ENCODE measurements around the gene MEF2C. TPM values are rescaled to one million over a fixed set of nuclear protein-coding genes. Genes with fewer than 3 reads are reported as not detected.

The MEF2C gene
- total and polyA plus RNA-seq, 2 experiments from 2014 or later, result 0.97 to 1.6 TPM

DNA sequence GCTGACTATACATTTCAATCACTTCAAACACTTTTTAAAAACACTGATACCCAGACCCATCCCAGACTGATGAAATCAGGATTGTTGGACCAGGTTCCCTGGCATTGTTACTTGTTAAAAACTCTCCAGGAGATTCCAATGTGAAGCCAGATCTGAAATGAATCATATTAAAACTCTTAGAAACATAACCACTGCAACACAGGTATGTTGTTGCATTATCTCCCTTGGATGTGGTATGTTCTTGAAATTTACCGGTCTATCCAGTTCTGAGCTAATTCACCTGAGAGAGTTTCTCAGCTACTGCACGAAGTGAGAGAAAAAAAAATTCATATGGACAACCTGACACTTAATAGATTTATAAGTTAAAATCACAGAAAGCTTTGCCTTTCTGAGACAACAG is 21.8 kb downstream of the MEF2C start:
- H3K36me3 Mint-ChIP-seq (ENCODE audit: low read depth), result peaks cover 18% of the 10 kb centered on the region; the same call in 2 of the 3 replicates
- Histone ChIP-seq H3K79me2 (replicated peaks; ENCODE audit: insufficient read depth) (no peaks in the 10 kb centered on the region), H2AFZ (no peak overlapping the region), H3K27me3 (ENCODE audit: insufficient read depth) (no peaks in the 10 kb centered on the region), H3K4me3 (no peak overlapping the region), H3K9me2 (ENCODE audit: insufficient read depth) (no peaks in the 10 kb centered on the region), H4K20me1 (replicated peaks; ENCODE audit: insufficient read depth) (no peaks in the 10 kb centered on the region), H3K36me3 (ENCODE audit: insufficient read depth) (0 out of 2 replicates have a peak, but pooled peaks cover 2% of the 10 kb centered on the region), H3K4me1 (ENCODE audit: insufficient read depth) (no peaks in the 10 kb centered on the region), H3K4me2 (no peak overlapping the region), H3K27ac (ENCODE audit: low read depth) (no peak overlapping the region), H3F3A (replicated peaks; ENCODE audit: low read depth) (no peaks in the 10 kb centered on the region)
- DNase-seq (ENCODE audit: low spot score) (no peak), ATAC-seq (no peak)
- H3K27me3 Mint-ChIP-seq (ENCODE audit: insufficient read depth, low read depth, poor library complexity), result peaks cover 2% of the 10 kb centered on the region
- no peak overlapping the region for H3K27ac Mint-ChIP-seq
- peaks cover 18% of the 10 kb centered on the region for H3K9me3 Mint-ChIP-seq
- no peaks in the 10 kb centered on the region for H3K4me1 Mint-ChIP-seq
- no peak overlapping the region for H3K4me3 Mint-ChIP-seq
- TF ChIP-seq ZNF331 (CRISPR knock-in tag; IDR thresholded peaks at IDR 0.05; ENCODE audit: low read depth) (no peak), CREB1 (CRISPR knock-in tag; IDR thresholded peaks at IDR 0.05; ENCODE audit: low read depth) (no peak), ZNF114 (CRISPR knock-in tag; IDR thresholded peaks at IDR 0.05) (no peak), CTCF (conservative IDR thresholded peaks at IDR 0.05; ENCODE audit: low read depth in 2 of 2) (no peak), NANOG (IDR thresholded peaks at IDR 0.05; ENCODE audit: borderline replicate concordance) (no peak), EZH2 (IDR thresholded peaks at IDR 0.05; ENCODE audit: low read depth, unreplicated experiment) (no peak), EZH2phosphoT487 (IDR thresholded peaks at IDR 0.05; ENCODE audit: unreplicated experiment) (no peak), STAT1 (IDR thresholded peaks at IDR 0.05; ENCODE audit: unreplicated experiment) (no peak), POLR2AphosphoS5 (IDR thresholded peaks at IDR 0.05; ENCODE audit: low read depth) (no peak), JUNB (IDR thresholded peaks at IDR 0.05; ENCODE audit: unreplicated experiment) (no peak), REST (IDR thresholded peaks at IDR 0.05; ENCODE audit: unreplicated experiment) (no peak)
- TF ChIP-seq, protein P1, sequence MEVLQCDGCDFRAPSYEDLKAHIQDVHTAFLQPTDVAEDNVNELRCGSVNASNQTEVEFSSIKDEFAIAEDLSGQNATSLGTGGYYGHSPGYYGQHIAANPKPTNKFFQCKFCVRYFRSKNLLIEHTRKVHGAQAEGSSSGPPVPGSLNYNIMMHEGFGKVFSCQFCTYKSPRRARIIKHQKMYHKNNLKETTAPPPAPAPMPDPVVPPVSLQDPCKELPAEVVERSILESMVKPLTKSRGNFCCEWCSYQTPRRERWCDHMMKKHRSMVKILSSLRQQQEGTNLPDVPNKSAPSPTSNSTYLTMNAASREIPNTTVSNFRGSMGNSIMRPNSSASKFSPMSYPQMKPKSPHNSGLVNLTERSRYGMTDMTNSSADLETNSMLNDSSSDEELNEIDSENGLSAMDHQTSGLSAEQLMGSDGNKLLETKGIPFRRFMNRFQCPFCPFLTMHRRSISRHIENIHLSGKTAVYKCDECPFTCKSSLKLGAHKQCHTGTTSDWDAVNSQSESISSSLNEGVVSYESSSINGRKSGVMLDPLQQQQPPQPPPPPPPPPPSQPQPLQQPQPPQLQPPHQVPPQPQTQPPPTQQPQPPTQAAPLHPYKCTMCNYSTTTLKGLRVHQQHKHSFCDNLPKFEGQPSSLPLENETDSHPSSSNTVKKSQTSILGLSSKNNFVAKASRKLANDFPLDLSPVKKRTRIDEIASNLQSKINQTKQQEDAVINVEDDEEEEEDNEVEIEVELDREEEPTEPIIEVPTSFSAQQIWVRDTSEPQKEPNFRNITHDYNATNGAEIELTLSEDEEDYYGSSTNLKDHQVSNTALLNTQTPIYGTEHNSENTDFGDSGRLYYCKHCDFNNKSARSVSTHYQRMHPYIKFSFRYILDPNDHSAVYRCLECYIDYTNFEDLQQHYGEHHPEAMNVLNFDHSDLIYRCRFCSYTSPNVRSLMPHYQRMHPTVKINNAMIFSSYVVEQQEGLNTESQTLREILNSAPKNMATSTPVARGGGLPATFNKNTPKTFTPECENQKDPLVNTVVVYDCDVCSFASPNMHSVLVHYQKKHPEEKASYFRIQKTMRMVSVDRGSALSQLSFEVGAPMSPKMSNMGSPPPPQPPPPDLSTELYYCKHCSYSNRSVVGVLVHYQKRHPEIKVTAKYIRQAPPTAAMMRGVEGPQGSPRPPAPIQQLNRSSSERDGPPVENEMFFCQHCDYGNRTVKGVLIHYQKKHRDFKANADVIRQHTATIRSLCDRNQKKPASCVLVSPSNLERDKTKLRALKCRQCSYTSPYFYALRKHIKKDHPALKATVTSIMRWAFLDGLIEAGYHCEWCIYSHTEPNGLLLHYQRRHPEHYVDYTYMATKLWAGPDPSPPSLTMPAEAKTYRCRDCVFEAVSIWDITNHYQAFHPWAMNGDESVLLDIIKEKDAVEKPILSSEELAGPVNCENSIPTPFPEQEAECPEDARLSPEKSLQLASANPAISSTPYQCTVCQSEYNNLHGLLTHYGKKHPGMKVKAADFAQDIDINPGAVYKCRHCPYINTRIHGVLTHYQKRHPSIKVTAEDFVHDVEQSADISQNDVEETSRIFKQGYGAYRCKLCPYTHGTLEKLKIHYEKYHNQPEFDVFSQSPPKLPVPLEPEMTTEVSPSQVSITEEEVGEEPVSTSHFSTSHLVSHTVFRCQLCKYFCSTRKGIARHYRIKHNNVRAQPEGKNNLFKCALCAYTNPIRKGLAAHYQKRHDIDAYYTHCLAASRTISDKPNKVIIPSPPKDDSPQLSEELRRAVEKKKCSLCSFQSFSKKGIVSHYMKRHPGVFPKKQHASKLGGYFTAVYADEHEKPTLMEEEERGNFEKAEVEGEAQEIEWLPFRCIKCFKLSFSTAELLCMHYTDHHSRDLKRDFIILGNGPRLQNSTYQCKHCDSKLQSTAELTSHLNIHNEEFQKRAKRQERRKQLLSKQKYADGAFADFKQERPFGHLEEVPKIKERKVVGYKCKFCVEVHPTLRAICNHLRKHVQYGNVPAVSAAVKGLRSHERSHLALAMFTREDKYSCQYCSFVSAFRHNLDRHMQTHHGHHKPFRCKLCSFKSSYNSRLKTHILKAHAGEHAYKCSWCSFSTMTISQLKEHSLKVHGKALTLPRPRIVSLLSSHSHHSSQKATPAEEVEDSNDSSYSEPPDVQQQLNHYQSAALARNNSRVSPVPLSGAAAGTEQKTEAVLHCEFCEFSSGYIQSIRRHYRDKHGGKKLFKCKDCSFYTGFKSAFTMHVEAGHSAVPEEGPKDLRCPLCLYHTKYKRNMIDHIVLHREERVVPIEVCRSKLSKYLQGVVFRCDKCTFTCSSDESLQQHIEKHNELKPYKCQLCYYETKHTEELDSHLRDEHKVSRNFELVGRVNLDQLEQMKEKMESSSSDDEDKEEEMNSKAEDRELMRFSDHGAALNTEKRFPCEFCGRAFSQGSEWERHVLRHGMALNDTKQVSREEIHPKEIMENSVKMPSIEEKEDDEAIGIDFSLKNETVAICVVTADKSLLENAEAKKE (CRISPR knock-in tag; IDR thresholded peaks at IDR 0.05), result no peak
- TF ChIP-seq, protein P2, sequence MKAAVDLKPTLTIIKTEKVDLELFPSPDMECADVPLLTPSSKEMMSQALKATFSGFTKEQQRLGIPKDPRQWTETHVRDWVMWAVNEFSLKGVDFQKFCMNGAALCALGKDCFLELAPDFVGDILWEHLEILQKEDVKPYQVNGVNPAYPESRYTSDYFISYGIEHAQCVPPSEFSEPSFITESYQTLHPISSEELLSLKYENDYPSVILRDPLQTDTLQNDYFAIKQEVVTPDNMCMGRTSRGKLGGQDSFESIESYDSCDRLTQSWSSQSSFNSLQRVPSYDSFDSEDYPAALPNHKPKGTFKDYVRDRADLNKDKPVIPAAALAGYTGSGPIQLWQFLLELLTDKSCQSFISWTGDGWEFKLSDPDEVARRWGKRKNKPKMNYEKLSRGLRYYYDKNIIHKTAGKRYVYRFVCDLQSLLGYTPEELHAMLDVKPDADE (IDR thresholded peaks at IDR 0.05), result no peak
